NCI-H2081 treated with DMSO at 0.1 percent for 48 hours (cell line): ENCODE measurements around the gene GRID2IP.

ENCODE experiments used
- DNase-seq: peaks from one replicate; lab custom pipeline; 2025; lab: John Stamatoyannopoulos, UW

Gene GRID2IP

GRCh38 chr7:6562106-6562505 is 10.8 kb upstream of the GRID2IP start:
- no peak for DNase-seq

GRCh38 chr7:6559896-6560295 is 8.6 kb upstream of the GRID2IP start:
- no peak for DNase-seq

GRCh38 chr7:6558837-6559236 is 7.6 kb upstream of the GRID2IP start:
- DNase-seq = no peak

- DNase-seq = no peak
Measured at GRCh38 chr7:6556196-6556595, 4.9 kb upstream of the GRID2IP start.

GRCh38 chr7:6554848-6555247 is 3.6 kb upstream of the GRID2IP start:
- DNase-seq = no peak

GRCh38 chr7:6553448-6554044 is 2.3 kb upstream of the GRID2IP start:
- DNase-seq = no peak

GRCh38 chr7:6547400-6547799 is 3.9 kb downstream of the GRID2IP start:
- no peak for DNase-seq

- no peak for DNase-seq
Measured at GRCh38 chr7:6546498-6547251, 4.6 kb downstream of the GRID2IP start.

GRCh38 chr7:6545398-6546126 is 5.7 kb downstream of the GRID2IP start:
- DNase-seq = no peak

- DNase-seq = no peak
Measured at GRCh38 chr7:6542368-6542767, 8.9 kb downstream of the GRID2IP start.

- DNase-seq = no peak
Measured at GRCh38 chr7:6536262-6537260, 14.7 kb downstream of the GRID2IP start.

GRCh38 chr7:6533893-6534495 is 17.3 kb downstream of the GRID2IP start:
- no peak for DNase-seq

- no peak for DNase-seq
Measured at GRCh38 chr7:6532516-6532915, 18.7 kb downstream of the GRID2IP start.

GRCh38 chr7:6531492-6532279 is 19.6 kb downstream of the GRID2IP start:
- DNase-seq = no peak

- DNase-seq = no peak
Measured at GRCh38 chr7:6530626-6531491, 20.4 kb downstream of the GRID2IP start.

GRCh38 chr7:6529643-6530042 is 21.6 kb downstream of the GRID2IP start:
- no peak for DNase-seq

GRCh38 chr7:6528401-6529130 is 22.7 kb downstream of the GRID2IP start:
- no peak for DNase-seq

GRCh38 chr7:6526997-6527378 is 24.3 kb downstream of the GRID2IP start:
- no peak for DNase-seq
